Measurements from ENCODE around the gene SPACDR.
"Not testable (repeated sequence)": the region's sequence is repeated elsewhere in the genome, so short reads cannot be mapped to it uniquely, and the experiment has no call there.

The SPACDR gene, protein sequence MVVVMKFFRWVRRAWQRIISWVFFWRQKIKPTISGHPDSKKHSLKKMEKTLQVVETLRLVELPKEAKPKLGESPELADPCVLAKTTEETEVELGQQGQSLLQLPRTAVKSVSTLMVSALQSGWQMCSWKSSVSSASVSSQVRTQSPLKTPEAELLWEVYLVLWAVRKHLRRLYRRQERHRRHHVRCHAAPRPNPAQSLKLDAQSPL

DNA sequence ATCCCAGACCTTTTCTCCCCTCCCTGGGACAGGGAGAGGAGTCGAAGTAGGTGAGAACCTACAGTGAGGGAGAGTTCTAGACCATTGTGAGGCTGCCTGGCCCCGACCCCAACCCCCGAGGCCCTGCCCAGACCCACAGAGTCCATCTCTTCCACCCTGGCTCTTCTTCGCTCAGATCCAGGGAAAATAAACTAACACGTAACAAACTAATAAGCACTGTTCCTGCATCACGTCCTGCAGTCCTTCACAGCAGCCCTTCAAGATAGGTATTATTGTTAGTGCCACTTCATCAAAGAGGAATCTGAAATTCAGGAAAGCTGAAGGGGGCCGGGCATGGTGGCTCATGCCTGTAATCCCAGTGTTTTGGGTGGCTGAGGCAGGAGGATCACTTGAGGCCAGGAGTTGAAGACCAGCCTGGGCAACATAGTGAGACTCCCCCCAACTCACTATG lies at the start of gene SPACDR:
Gene SPACDR (minus strand): TSS at position 51 of the 451 bp plus-strand sequence. CDS start 235 bp downstream, outside the sequence.
- DNase-seq, result no peak

DNA sequence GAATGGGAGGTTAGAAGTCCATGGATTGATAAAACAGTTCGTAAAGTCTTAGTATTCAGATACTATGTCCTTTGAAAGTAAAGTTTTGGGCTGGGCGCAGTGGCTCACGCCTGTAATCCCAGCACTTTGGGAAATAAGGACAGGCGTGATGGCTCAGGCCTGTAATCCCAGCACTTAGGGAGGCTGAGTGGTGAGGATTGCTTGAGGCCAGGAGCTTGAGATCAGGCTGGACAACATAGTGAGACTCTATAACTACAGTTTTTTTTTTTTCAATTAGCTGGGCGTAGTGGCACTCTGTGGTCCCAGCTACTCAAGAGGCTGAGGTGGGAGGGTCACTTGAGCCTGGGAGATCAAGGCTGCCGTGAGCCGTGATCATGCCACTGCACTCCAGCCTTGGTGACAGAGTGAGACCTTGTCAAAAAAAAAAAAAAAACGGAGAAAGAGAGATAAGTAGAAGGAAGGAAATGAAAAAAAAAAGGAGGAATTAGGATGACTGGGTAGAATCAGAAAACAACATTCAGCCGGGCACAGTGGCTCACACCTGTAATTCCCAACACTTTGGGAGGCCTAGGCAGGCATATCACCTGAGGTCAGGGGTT lies 49.3 kb upstream of the SPACDR start:
- no peak for DNase-seq

DNA sequence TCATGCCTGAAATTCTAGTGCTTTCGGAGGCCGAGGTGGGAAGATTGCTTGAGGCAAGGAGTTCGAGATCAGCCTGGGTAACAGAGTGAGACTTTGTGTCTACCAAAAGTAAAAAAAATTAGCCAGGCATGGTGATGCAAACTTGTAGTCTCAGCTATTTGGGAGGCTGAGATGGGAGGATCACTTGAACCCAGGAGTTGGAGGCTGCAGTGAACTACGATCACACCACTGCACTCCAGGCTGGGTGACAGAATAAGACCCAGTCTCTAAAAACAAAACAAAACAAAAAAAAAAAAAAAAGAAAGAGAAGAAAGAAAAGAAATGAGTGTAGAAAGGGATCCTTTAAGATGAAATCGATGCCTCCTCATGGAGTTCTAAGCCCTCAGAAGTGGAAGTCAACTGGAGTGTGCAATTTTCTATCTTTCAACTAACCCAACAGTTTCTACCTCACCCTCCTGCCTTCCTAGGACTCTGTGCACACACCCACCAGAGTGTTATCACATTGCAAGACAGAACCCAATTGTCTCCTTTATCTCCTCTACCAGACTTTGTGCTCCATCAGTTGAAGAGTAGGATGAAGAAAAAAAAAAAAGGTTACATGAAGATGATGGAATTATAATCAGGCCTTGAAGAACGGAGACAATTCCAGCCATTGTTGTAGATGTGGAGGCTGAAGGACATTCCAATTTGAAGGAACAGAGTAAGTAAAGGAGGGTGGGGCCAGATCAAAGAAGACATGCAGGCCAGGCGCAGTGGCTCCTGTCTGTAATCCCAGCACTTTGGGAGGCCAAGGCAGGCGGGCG lies 46.6 kb upstream of the SPACDR start:
- DNase-seq, result no peak

DNA sequence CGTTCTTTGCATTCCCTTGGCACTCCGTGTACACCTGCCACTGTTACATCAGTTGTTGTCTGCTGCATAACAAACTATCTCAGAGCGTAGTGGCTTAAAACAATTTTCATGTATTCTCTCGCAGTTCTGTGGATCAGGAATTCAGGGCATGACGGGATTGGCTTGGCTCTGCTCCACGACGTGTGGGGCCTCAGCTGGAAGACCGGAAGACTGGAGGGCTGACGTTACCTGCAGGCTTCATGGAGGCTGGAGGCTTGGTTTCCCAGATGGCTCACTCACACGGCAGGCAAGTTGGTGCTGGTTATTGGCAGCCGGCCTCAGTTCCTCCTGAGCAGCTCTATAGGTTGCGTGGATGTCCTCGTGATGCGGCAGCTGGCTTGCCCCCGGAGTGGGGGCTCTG lies 45.2 kb upstream of the SPACDR start:
- no peak for DNase-seq

DNA sequence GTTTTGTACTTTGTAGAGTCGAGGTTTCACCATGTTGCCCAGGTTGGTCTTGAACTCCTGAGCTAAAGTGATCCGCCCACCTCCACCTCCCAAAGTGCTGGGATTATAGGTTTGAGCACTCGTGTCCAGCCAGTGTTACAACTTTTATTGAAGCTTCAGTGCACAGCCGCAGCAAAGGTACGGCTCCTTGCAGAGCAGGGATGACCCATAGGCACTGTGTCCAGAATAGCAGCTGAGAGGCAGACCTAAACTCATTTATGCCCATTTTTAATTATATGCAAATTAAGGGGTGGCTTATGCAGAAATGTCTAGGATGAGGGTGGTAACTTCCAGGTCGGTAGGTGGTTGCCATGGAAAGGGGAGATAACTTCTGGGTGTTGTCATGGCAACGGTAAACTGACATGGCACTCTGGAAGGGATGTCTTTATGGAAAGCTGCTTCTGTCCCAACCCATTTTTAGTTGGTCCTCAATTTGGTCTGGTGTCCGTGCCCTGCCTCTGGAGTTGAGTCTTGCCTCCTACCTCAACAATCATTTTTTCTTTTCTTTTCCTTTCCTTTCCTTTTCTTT lies 42.4 kb upstream of the SPACDR start:
- no peak for DNase-seq

DNA sequence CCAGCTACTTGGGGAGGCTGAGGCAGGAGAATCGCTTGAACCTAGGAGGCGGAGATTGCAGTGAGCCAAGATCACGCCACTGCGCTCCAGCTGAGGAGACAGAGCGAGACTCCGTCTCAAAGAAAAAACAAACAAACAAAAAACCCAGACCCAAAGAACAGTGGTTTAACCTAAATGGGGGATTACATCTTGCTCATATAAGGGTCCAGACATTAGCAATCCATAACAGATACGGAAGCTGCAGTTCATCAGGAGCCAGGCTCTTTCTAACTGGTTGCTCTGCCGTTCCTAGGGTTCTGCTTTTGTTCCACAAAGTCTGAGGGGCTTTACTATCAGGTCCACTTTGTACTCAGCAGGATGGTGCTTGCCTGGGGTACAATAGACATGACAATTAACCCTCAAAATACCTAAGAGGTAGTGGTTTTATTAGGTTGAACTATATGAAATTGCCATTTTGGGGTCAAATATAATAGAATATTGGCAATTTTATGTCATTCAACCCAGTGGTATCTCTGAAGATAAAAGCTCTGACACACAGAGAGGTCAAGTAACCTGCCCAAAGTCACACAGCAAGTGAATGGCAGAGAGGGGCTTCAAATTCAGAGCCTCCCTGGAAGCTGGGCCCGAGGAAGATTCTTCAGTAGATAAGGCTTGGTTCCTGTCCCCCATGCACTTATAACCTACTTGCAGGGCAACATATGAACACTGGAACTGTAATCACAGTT lies 41.0 kb upstream of the SPACDR start:
- DNase-seq, result no peak

DNA sequence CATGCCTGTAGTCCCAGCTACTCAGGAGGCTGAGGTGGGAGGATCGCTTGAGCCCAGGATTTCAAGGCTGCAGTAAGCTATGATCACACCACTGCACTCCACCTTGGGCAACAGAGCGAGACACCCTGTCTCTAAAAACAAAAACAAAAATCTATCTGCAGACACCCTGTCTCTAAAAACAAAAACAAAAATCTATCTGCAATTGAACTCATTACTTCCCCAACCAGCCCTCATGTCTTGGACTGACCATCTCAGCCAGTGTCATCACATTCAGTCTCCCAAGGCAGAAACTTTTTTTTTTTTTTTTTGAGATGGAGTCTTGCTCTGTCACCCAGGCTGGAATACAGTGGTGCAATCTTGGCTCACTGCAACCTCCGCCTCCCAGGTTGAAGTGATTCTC lies 40.0 kb upstream of the SPACDR start:
- DNase-seq, result not testable (repeated sequence)

DNA sequence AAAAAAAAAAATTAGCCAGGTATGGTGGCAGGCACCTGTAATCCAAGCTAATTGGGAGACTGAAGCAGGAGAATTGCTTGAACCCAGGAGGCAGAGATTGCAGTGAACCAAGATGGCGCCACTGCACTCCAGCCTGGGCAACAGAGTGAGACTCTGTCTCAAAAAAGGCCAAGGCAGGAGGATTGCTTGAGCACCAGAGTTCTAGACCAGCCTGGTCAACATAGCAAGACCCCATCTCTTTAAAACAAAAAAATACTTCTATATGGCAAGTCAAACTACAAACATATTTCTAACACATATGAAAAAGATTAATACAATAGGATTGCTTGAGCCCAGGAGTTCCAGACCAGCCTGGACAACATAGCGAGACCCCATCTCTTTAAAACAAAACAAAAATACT lies 36.7 kb upstream of the SPACDR start:
- DNase-seq, result not testable (repeated sequence)

DNA sequence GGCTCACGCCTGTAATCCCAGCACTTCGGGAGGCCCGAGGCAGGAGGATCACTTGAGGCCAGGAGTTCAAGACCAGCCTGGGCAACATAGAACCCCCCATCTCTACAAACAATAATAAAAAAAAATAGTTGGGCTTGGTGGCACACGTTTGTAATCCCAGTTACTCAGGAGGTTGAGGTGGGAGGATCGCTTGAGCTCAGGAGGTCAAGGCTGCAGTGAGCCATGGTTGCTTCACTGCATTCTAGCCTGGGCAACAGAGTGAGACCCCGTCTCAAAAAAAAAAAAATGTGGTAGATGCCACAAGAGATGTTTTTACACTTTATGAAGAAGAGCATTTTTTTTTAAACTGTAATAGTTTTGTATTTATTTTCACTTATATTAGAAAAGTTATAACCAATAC lies 32.4 kb upstream of the SPACDR start:
- no peak for DNase-seq

DNA sequence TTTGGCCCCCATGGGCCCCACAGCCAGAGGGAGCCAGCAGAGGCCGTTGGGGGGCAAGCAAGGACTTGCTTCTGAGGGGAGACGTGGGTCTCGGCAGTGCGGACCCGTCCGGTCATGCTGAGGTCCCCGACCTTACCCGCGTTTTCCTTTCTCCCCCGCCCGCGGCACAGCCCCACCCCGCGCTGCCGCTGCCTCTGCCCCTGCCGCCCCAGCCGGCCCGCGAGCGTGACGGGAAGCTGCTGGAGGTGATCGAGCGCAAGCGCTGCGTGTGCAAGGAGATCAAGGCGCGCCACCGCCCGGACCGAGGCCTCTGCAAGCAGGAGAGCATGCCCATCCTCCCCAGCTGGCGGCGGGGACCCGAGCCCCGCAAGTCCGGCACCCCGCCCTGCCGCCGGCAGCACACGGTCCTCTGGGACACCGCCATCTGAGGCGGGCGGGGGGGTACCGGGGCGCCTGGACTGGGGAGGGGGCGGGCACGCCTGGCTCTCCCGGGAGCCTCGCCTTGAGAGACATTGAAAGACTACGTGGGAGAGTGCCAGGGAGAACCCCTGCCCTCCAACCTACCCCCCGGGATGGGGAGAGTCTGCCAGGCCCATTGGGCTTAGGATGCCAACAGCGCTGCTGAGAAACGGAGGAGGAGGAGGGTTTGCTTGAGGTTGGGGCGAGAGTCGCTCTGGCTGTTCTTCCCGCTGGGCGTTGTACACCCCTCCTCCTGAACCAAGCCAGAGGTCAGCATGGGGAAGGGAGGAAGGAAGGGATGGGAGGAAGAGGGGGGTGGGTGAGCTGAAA lies 29.6 kb upstream of the SPACDR start:
- peak; percentile 77 for DNase-seq

DNA sequence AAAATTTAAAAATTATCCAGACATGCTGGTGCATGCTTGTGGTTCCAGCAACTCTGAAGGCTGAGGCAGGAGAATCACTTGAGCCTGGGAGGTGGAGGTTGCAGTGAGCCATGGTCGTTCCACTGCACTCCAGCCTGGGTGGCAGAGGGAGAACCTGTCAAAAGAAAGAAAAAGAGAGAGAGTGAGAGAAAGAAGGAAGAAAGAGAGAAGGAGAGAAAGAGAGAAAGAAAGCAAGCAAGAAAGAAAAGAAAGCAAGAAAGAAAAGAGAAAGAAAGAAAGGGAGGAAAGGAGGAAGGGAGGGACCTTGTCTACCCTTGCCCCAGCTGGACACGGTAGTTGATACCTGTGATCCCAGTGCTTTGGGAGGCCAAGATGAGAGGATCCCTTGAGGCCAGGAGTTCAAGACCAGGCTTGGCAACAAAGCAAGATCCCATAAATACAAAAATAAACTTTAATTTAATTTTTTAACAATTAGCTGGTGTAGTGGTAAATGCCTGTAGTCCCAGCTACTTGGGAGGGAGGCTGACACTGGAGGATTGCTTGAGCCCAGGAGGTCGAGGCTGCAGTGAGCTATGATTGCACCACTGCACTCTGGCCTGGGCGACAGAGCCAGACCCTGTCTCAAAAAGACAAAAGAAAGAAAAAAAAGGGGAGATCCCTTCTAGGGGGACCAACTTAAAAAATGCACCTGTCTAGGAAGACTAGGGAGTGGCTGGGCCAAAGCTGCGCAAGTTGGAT lies 28.8 kb upstream of the SPACDR start:
- no peak for DNase-seq

DNA sequence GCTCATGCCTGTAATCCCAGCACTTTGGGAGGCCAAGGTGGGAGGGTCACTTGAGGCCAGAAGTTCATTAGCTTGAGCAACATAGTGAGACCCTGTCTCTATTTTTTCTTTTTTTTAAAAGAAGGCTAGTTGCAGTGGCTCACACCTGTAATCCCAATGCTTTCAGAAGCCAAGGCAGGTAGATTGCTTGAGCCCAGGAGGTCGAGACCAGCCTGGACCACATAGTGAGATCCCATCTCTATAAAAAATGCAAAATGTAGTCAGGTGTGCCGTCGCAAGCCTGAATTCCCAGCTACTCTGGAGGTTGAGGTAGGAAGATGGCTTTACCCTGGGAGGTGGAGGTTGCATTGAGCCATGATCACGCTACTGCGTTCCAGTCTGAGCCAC lies 27.1 kb upstream of the SPACDR start:
- DNase-seq, result no peak

DNA sequence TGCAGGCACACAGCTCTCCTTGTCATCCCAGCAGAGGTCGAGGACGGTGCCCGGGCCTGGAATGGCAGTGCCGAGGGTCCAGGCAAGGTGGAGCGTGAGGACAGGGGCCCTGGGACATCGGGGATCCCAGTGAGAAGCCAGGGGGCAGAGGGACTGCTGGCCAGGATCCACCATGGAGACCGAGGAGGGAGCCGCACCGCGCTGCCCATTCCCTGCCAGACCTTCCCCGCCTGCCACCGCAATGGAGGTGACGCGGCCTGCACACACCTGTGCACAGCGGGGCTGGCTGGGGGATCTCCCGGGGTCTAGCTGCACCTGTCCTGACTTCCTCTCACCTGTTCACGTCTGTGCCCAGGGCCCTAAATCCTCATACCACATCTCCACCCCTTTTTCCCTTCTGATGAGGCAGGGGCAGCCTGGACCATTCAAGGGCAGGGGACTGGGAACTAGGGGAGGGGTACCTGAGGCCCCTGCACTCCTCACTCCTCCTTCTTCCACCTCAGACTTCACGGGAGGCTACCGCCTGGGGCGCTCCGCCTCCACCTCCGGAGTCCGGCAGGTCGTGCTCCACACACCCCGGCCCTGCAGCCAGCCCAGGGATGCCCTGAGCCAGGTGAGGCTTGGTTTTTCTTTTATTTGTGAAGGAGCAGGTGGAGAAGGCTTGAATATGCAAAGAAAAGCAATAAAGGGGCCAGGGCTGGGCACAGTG lies 26.6 kb upstream of the SPACDR start:
- DNase-seq, result no peak

DNA sequence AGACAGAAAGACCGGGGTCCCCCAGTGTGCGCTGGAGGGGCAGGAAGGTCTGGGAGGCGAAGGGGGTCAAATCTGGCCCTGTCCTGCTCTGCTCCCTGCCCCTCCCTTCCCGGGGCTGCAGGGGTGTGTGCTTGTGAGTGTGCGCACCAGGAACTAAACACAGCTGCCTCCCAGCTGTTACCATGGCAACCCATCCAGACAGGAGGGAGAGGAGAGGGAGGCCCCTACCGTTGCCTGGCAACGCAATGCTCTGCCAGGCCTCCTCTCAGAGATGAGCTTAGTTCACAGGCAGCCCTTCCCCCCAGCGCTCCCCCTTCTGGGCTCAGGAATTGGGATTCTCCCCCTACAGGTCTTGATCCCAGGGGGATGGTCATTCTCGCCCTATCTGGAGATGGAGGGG lies 25.8 kb upstream of the SPACDR start:
- DNase-seq, result peak; percentile 59

DNA sequence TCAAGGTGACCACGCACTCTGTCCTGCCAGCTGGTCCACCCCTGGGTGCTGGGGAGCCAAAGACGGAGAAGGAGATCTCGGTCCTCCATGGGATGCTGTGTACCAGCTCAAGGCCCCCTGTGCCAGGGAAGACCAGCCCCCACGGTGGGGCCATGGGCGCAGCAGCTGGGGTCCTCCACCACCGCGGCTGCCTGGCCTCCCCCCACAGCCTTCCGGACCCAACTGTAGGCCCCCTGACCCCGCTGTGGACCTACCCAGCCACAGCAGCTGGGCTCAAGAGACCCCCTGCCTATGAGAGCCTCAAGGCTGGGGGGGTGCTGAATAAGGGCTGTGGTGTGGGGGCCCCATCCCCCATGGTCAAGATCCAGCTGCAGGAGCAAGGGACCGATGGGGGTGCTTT lies 25.1 kb upstream of the SPACDR start:
- no peak for DNase-seq

DNA sequence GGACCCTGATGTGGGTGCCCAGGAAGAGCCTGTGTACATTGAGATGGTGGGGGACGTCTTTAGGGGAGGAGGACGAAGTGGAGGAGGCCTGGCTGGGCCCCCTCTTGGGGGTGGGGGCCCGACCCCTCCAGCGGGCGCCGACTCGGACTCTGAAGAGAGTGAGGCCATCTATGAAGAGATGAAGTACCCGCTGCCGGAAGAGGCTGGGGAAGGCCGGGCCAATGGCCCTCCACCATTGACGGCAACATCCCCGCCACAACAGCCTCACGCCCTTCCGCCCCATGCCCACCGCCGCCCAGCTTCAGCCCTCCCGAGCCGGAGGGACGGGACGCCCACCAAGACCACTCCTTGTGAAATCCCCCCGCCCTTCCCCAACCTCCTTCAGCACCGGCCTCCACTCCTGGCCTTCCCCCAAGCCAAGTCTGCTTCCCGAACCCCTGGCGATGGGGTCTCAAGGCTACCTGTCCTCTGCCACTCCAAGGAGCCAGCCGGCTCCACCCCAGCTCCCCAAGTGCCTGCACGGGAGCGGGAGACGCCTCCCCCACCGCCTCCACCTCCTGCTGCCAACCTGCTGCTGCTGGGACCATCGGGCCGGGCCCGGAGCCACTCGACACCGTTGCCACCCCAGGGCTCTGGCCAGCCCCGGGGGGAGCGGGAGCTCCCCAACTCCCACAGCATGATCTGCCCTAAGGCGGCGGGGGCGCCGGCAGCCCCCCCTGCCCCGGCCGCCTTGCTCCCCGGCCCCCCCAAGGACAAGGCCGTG lies 24.5 kb upstream of the SPACDR start:
- DNase-seq, result no peak

DNA sequence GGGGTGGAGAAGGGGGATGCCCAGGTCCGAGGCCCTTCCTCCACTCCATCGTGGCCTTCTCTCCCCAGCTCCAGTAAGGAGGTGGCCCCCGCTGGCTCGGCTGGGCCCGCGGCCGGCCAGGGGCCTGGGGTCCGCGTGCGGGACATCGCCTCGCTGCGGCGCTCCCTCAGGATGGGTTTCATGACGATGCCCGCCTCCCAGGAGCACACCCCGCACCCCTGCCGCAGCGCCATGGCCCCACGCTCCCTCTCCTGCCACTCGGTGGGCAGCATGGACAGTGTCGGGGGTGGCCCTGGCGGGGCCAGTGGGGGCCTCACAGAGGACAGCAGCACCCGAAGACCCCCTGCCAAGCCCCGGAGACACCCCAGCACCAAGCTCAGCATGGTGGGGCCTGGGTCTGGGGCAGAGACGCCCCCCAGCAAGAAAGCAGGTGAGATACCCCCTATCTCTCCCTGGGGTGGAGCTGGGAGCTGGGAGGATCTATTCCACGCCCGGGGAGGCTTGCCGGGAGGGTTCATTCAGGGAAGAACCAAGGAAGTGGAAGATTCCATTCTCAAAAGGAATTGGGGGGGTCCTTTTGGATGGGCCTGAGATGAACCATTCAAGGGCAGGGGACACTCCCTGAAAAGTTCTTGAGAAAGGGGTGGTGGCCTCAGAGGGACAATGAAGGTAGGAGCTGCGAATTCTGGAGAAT lies 22.8 kb upstream of the SPACDR start:
- DNase-seq, result no peak

DNA sequence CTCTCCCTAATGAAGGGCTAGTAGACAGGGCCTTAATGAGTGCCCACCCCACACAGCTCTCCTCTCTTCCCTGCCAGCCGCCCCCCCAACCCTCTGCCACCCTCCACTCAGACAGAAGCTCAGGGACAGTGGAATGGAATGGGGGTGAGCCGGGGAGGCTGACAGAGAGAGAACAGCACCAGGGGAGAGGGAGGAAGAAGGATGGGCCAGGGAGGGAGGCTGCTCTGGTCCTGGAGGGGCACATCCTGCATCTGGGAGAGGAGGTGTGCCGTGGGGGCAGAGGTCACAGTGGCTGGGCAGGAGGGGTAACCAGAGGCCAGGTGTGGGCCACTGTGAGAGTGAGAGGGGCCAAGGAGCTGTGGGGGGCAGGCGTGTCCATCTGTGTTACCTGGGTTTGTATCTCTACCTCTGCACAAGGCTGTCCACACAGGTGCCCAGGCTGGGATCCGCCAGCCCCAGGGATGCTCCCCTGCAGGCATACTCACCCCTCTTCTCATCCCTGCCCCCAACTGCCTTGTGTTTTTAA lies 22.1 kb upstream of the SPACDR start:
- no peak for DNase-seq

DNA sequence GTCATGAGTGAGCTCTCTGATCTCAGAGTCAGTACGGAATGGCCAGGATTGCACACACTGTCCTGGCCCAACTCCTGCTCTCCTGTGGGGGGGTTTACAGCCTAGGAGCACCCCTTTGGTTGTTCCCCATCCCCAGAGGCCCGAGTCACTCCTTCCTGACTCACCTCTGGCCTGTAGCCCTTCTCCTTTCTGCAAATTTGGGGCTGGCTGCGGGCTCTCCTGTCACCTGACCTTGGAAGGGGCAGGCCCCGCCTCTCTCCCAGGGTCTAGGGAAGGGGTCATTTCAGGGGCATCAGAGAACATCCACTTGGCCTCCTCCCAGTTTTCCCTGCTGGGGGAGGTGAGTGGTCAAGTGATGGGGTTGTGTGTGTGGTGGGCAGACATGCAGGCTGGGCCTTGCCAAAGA lies 21.4 kb upstream of the SPACDR start:
- no peak for DNase-seq

Measured in stimulated activated CD4-positive, alpha-beta T cell treated with anti-CD3 and anti-CD28 coated beads, Interleukin-15, amount 100 ng/mL, for 24 hours (primary cell).